HCT116 (cell line): ENCODE results near the gene KIF26B. TPM values are rescaled to one million over a fixed set of nuclear protein-coding genes. Genes with fewer than 3 reads are reported as not detected.

Experiments used
- ATAC-seq: fragments of 200-7000 bp; cut with Tn5 transposase; 2 replicates; pipeline ENCODE4 v1.9.1; 2020; ENCODE audit warnings: mild to moderate bottlenecking, moderate library complexity
- BruUV-seq: library from RNA; stranded (reverse); fragments of 400-500 nt; replicated peaks from 2 replicates; lab custom pipeline; 2021; lab: Mats Ljungman, UMichigan
- CTCF ChIA-PET: fragments of 300-600 bp; sonication (Branson Sonifier 250); formaldehyde crosslinking; loops from one replicate; lab custom pipeline; 2021; ENCODE audit warnings: antibody characterized with exemption; lab: Charles Lee
- POLR2A ChIA-PET: fragments of 300-600, 350-600 bp; sonication (Branson Sonifier 250); formaldehyde crosslinking; loops from one replicate; lab custom pipeline; 2021; ENCODE audit warnings: antibody characterized with exemption; lab: Charles Lee
- RAD21 ChIA-PET, 2 experiments: fragments of 300-600 bp; sonication (Branson Sonifier 250); formaldehyde crosslinking; loops; one replicate each; lab custom pipeline; 2023; ENCODE audit warnings: low total read pairs in 2 of 2; ENCODE audit not compliant: uncharacterized antibody in 2 of 2, unreplicated experiment in 2 of 2, low non-redundant PET in 1 of 2; lab: Charles Lee
- DNase-seq: peaks from one replicate; pipeline ENCODE4 v3.0.0-alpha.2; 2010; ENCODE audit warnings: low read depth, low spot score
- H2AFZ ChIP-seq: fragments of 200-600 bp; shearing (Covaris generic), sonication (generic); 2 replicates; pipeline ENCODE4 v1.6.1; 2017; ENCODE audit warnings: low read depth, mixed run types, mixed read lengths, antibody characterized with exemption, low read length; ENCODE audit not compliant: poor library complexity, severe bottlenecking
- H3K27ac ChIP-seq: 2 replicates; pipeline ENCODE4 v1.5.1; 2012; ENCODE audit warnings: low read depth, low read length
- H3K27me3 ChIP-seq: fragments of 200-600 bp; sonication (generic); 2 replicates; pipeline ENCODE4 v1.6.1; 2016; ENCODE audit warnings: mixed run types, low read length, mixed read lengths; ENCODE audit not compliant: insufficient read depth
- H3K36me3 ChIP-seq, 2 experiments: fragments of 200-500 bp in 1 of 2; fragments of 200-600 bp in 1 of 2; sonication (Bioruptor generic) in 1 of 2; sonication (generic) in 1 of 2; 2 replicates each; pipeline versions ENCODE4 v1.5.1 to v1.6.1; 2014 to 2016; ENCODE audit warnings: low read length in 2 of 2, inconsistent platforms in 1 of 2, mixed read lengths in 1 of 2, mixed run types in 1 of 2; ENCODE audit not compliant: insufficient read depth in 2 of 2, control insufficient read depth in 1 of 2
- H3K4me1 ChIP-seq, 2 experiments: fragments of 200-600 bp in 1 of 2; sonication (generic) in 1 of 2; 2 replicates each; pipeline versions ENCODE4 v1.5.1 to v1.6.1; 2012 to 2017; ENCODE audit warnings: low read length in 2 of 2, inconsistent platforms in 1 of 2, mild to moderate bottlenecking in 1 of 2, mixed read lengths in 1 of 2, mixed run types in 1 of 2, moderate library complexity in 1 of 2; ENCODE audit not compliant: insufficient read depth in 2 of 2, control insufficient read depth in 1 of 2
- H3K4me2 ChIP-seq: fragments of 200-600 bp; sonication (generic); 2 replicates; pipeline ENCODE4 v1.6.1; 2017; ENCODE audit warnings: mixed run types, low read length, mixed read lengths
- H3K4me3 ChIP-seq, 2 experiments: fragments of 200-600 bp in 1 of 2; sonication (generic) in 1 of 2; replicated peaks in 1 of 2; 2 replicates each; pipeline ENCODE4 v1.5.1; 2011 to 2016; ENCODE audit warnings: low read length in 2 of 2, control low read depth in 1 of 2, low read depth in 1 of 2, mild to moderate bottlenecking in 1 of 2, mixed read lengths in 1 of 2, mixed run types in 1 of 2
- H3K79me2 ChIP-seq: fragments of 200-600 bp; sonication (generic); 2 replicates; pipeline ENCODE4 v1.6.1; 2017; ENCODE audit warnings: mild to moderate bottlenecking, mixed run types, low read length, moderate library complexity, mixed read lengths; ENCODE audit not compliant: insufficient read depth
- H3K9ac ChIP-seq: fragments of 200-600 bp; sonication (generic); 2 replicates; pipeline ENCODE4 v1.6.1; 2016; ENCODE audit warnings: low read length, mixed read lengths
- H3K9me2 ChIP-seq: fragments of 200-600 bp; sonication (generic), shearing (Covaris generic); 2 replicates; pipeline ENCODE4 v1.6.1; 2017; ENCODE audit warnings: mixed run types, mild to moderate bottlenecking, moderate library complexity; ENCODE audit not compliant: insufficient read depth
- H3K9me3 ChIP-seq, 2 experiments: fragments of 200-500 bp in 1 of 2; fragments of 200-600 bp in 1 of 2; sonication (Bioruptor generic) in 1 of 2; sonication (generic) in 1 of 2; 2 replicates each; pipeline ENCODE4 v1.6.1; 2014 to 2017; ENCODE audit warnings: low read length in 2 of 2, mixed read lengths in 2 of 2, inconsistent platforms in 1 of 2, low read depth in 1 of 2, mild to moderate bottlenecking in 1 of 2, mixed run types in 1 of 2, moderate library complexity in 1 of 2; ENCODE audit not compliant: control insufficient read depth in 1 of 2, insufficient read depth in 1 of 2
- H4K20me1 ChIP-seq: fragments of 200-600 bp; sonication (generic), shearing (Covaris generic); 2 replicates; pipeline ENCODE4 v1.6.1; 2017; ENCODE audit warnings: mixed run types, mild to moderate bottlenecking, moderate library complexity; ENCODE audit not compliant: insufficient read depth
- CTCF ChIP-seq, 3 experiments: fragments of 200-600 bp in 1 of 3; sonication (generic) in 1 of 3; IDR thresholded peaks in 2 of 3; conservative IDR thresholded peaks in 1 of 3; 2 replicates each; pipeline ENCODE4 v1.5.1; 2012 to 2017; ENCODE audit warnings: low read depth in 2 of 3, low read length in 2 of 3, antibody characterized with exemption in 1 of 3, borderline replicate concordance in 1 of 3, control low read depth in 1 of 3, mild to moderate bottlenecking in 1 of 3, mixed read lengths in 1 of 3, mixed run types in 1 of 3, moderate library complexity in 1 of 3; ENCODE audit not compliant: insufficient read depth in 1 of 3
- EGR1 ChIP-seq: IDR thresholded peaks from 2 replicates; pipeline ENCODE4 v1.6.1; 2012; ENCODE audit warnings: low read depth
- EZH2 ChIP-seq: fragments of 200-600 bp; sonication (generic); IDR thresholded peaks from 2 replicates; pipeline ENCODE4 v1.6.1; 2017; ENCODE audit warnings: antibody characterized with exemption, mixed run types
- EZH2phosphoT487 ChIP-seq: fragments of 200-600 bp; IDR thresholded peaks from 2 replicates; pipeline ENCODE4 v1.6.1; 2018; ENCODE audit warnings: antibody characterized with exemption, borderline replicate concordance
- FOSL1 ChIP-seq: IDR thresholded peaks from 2 replicates; pipeline ENCODE4 v1.6.1; 2012; ENCODE audit warnings: low read depth
- MAX ChIP-seq: IDR thresholded peaks from 2 replicates; pipeline ENCODE4 v1.6.1; 2012
- POLR2AphosphoS5 ChIP-seq: IDR thresholded peaks from 2 replicates; pipeline ENCODE4 v1.6.1; 2011; ENCODE audit warnings: mild to moderate bottlenecking, low read depth, low read length, moderate library complexity
- SIN3A ChIP-seq: IDR thresholded peaks from 2 replicates; pipeline ENCODE4 v1.6.1; 2012; ENCODE audit warnings: low read depth
- SP1 ChIP-seq: IDR thresholded peaks from 2 replicates; pipeline ENCODE4 v1.6.1; 2012; ENCODE audit warnings: low read depth
- SRF ChIP-seq: IDR thresholded peaks from 2 replicates; pipeline ENCODE4 v1.6.1; 2012; ENCODE audit warnings: low read depth
- ZNF274 ChIP-seq: fragments of 200-500 bp; sonication (Bioruptor generic); IDR thresholded peaks from 2 replicates; pipeline ENCODE4 v1.6.1; 2014; ENCODE audit warnings: mild to moderate bottlenecking, low read depth, low read length, inconsistent platforms
- intact Hi-C: fragments of 100-400 bp; cut with micrococcal nuclease; formaldehyde crosslinking; loops from 2 replicates; pipeline ENCODE4 v1.10.0; 2022
- total RNA-seq: library from RNA; stranded (reverse); gene quantifications from one replicate; pipeline ENCODE4 v1.2.1, GENCODE V29; 2021; ENCODE audit not compliant: unreplicated experiment
- TF ChIP-seq, protein P1 (sequence below): IDR thresholded peaks from 2 replicates; pipeline ENCODE4 v1.6.1; 2011; ENCODE audit warnings: mild to moderate bottlenecking, low read length, moderate library complexity; ENCODE audit not compliant: insufficient replicate concordance; ENCODE audit errors: extremely low read depth
- TF ChIP-seq, protein P2 (sequence below): IDR thresholded peaks from 2 replicates; pipeline ENCODE4 v1.6.1; 2012
- TF ChIP-seq, protein P3 (sequence below): IDR thresholded peaks from 2 replicates; pipeline ENCODE4 v1.6.1; 2012; ENCODE audit warnings: low read depth

Gene KIF26B
- total RNA-seq, 1 experiment from 2014 or later, result 0.49 TPM

GRCh38 chr1:245327360-245327759, 172.6 kb downstream of the KIF26B start:
- CTCF ChIA-PET, result no interaction called here
- H3K4me1 ChIP-seq, result no peaks in the 10 kb centered on the region

More at GRCh38 chr1:245327360-245327759, 172.6 kb downstream of the KIF26B start:
- no peaks in the 10 kb centered on the region for H4K20me1 ChIP-seq
- POLR2A ChIA-PET, result no interaction called here
- RAD21 ChIA-PET, result no interaction called here
- no peaks in the 10 kb centered on the region for H3K9me2 ChIP-seq
- TF ChIP-seq, protein P1, sequence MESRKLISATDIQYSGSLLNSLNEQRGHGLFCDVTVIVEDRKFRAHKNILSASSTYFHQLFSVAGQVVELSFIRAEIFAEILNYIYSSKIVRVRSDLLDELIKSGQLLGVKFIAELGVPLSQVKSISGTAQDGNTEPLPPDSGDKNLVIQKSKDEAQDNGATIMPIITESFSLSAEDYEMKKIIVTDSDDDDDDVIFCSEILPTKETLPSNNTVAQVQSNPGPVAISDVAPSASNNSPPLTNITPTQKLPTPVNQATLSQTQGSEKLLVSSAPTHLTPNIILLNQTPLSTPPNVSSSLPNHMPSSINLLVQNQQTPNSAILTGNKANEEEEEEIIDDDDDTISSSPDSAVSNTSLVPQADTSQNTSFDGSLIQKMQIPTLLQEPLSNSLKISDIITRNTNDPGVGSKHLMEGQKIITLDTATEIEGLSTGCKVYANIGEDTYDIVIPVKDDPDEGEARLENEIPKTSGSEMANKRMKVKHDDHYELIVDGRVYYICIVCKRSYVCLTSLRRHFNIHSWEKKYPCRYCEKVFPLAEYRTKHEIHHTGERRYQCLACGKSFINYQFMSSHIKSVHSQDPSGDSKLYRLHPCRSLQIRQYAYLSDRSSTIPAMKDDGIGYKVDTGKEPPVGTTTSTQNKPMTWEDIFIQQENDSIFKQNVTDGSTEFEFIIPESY, result no peak
- no peak for TF ChIP-seq SRF
- TF ChIP-seq ZNF274, result no peak
- no peak for TF ChIP-seq EZH2phosphoT487
- no peak for TF ChIP-seq FOSL1
- TF ChIP-seq CTCF (IDR thresholded peaks at IDR 0.05 in 2 of 3, conservative IDR thresholded peaks at IDR 0.05 in 1 of 3; ENCODE audit: borderline replicate concordance in 1 of 3, insufficient read depth in 1 of 3, low read depth in 2 of 3, low read length in 2 of 3), result no peak
- no peak for TF ChIP-seq POLR2AphosphoS5
- TF ChIP-seq SIN3A, result no peak
- no peak for TF ChIP-seq SP1
- TF ChIP-seq EZH2, result no peak
- TF ChIP-seq, protein P2, sequence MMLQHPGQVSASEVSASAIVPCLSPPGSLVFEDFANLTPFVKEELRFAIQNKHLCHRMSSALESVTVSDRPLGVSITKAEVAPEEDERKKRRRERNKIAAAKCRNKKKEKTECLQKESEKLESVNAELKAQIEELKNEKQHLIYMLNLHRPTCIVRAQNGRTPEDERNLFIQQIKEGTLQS, result no peak
- TF ChIP-seq EGR1, result no peak
- no peak for TF ChIP-seq MAX
- TF ChIP-seq, protein P3, sequence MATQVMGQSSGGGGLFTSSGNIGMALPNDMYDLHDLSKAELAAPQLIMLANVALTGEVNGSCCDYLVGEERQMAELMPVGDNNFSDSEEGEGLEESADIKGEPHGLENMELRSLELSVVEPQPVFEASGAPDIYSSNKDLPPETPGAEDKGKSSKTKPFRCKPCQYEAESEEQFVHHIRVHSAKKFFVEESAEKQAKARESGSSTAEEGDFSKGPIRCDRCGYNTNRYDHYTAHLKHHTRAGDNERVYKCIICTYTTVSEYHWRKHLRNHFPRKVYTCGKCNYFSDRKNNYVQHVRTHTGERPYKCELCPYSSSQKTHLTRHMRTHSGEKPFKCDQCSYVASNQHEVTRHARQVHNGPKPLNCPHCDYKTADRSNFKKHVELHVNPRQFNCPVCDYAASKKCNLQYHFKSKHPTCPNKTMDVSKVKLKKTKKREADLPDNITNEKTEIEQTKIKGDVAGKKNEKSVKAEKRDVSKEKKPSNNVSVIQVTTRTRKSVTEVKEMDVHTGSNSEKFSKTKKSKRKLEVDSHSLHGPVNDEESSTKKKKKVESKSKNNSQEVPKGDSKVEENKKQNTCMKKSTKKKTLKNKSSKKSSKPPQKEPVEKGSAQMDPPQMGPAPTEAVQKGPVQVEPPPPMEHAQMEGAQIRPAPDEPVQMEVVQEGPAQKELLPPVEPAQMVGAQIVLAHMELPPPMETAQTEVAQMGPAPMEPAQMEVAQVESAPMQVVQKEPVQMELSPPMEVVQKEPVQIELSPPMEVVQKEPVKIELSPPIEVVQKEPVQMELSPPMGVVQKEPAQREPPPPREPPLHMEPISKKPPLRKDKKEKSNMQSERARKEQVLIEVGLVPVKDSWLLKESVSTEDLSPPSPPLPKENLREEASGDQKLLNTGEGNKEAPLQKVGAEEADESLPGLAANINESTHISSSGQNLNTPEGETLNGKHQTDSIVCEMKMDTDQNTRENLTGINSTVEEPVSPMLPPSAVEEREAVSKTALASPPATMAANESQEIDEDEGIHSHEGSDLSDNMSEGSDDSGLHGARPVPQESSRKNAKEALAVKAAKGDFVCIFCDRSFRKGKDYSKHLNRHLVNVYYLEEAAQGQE, result no peak
- ATAC-seq (no peak), DNase-seq (no peak)
- no peaks in the 10 kb centered on the region for H3K27me3 ChIP-seq
- intact Hi-C loops, result no loop called here
- no peak overlapping the region for H3K4me2 ChIP-seq
- no peak overlapping the region for H3K4me3 ChIP-seq
- no TSS peak for BruUV-seq
- H3K79me2 ChIP-seq, result no peaks in the 10 kb centered on the region
- H3K27ac ChIP-seq, result no peak overlapping the region
- H3K9ac ChIP-seq, result no peak overlapping the region
- no peaks in the 10 kb centered on the region for H3K36me3 ChIP-seq
- no peaks in the 10 kb centered on the region for H3K9me3 ChIP-seq
- H2AFZ ChIP-seq, result no peak overlapping the region
